Adrenal gland (tissue), 5 donors: ENCODE results near the gene MICOS13.

Source experiments
- CTCF ChIP-seq, 6 experiments: fragments of 450-650 bp in 4 of 6; fragments of 200-600 bp in 2 of 6; sonication (generic) in 1 of 6; IDR thresholded peaks; 1 replicate in 5 of 6; 2 replicates in 1 of 6; pipeline versions ENCODE4 v1.5.1 to v1.8.0; 2016 to 2021; ENCODE audit warnings: antibody characterized with exemption in 6 of 6, mild to moderate bottlenecking in 2 of 6, moderate library complexity in 1 of 6
- POLR2A ChIP-seq, 2 donors: fragments of 450-650 bp; IDR thresholded peaks; one replicate each; pipeline ENCODE4 v1.6.1; 2017; ENCODE audit warnings: antibody characterized with exemption in 2 of 2, mild to moderate bottlenecking in 2 of 2, moderate library complexity in 1 of 2
- donor health status: DM: no; HTN: no; CAD: no.

- TF ChIP-seq CTCF (IDR thresholded peaks at IDR 0.05) (no peak), POLR2A (IDR thresholded peaks at IDR 0.05) (no peak)
Measured at GRCh38 chr19:5671600-5671999, 8.7 kb downstream of the MICOS13 start.
